CD14-positive monocyte (primary cell): Measurements from ENCODE around the gene DBF4B. TPM values are rescaled to one million over a fixed set of nuclear protein-coding genes. Genes with fewer than 3 reads are reported as not detected.

Experiments
- DNase-seq, 3 donors: peaks; one replicate each; pipeline ENCODE4 v3.0.0-alpha.2; 2011 to 2022
- H2AFZ ChIP-seq: 2 replicates; pipeline ENCODE4 v1.6.0; 2012; ENCODE audit warnings: mild to moderate bottlenecking, low read depth, low read length, inconsistent platforms; ENCODE audit not compliant: insufficient read depth, poor library complexity, severe bottlenecking
- H3K27ac ChIP-seq, 2 donors: 1 replicate in 1 of 2; 2 replicates in 1 of 2; pipeline ENCODE4 v1.5.1; 2012 to 2013; ENCODE audit warnings: low read length in 2 of 2, control low read depth in 1 of 2, inconsistent platforms in 1 of 2, low read depth in 1 of 2, mild to moderate bottlenecking in 1 of 2
- H3K27me3 ChIP-seq, 2 donors: one replicate each; pipeline versions ENCODE4 v1.6.0 to v1.6.1; 2011 to 2013; ENCODE audit warnings: low read length in 2 of 2; ENCODE audit not compliant: control insufficient read depth in 2 of 2, insufficient read depth in 2 of 2
- H3K36me3 ChIP-seq, 2 donors: replicated peaks in 1 of 2; 1 replicate in 1 of 2; 2 replicates in 1 of 2; pipeline versions ENCODE4 v1.5.1 to v1.6.1; 2012 to 2013; ENCODE audit warnings: low read length in 2 of 2, control low read depth in 1 of 2, inconsistent platforms in 1 of 2, mild to moderate bottlenecking in 1 of 2; ENCODE audit not compliant: insufficient read depth in 2 of 2, control insufficient read depth in 1 of 2
- H3K4me1 ChIP-seq, 2 donors: 1 replicate in 1 of 2; 2 replicates in 1 of 2; pipeline versions ENCODE4 v1.5.1 to v1.6.1; 2012 to 2013; ENCODE audit warnings: low read length in 2 of 2, control low read depth in 1 of 2, inconsistent platforms in 1 of 2, mild to moderate bottlenecking in 1 of 2, moderate library complexity in 1 of 2; ENCODE audit not compliant: insufficient read depth in 2 of 2, control insufficient read depth in 1 of 2
- H3K4me2 ChIP-seq: replicated peaks from 2 replicates; pipeline ENCODE3; 2012; ENCODE audit warnings: low read length, moderate library complexity, mild to moderate bottlenecking; ENCODE audit not compliant: poor library complexity, severe bottlenecking; ENCODE audit errors: extremely low read depth
- H3K4me3 ChIP-seq, 3 experiments: fragments of 200-600 bp in 1 of 3; sonication (generic) in 1 of 3; replicated peaks in 1 of 3; 1 replicate in 2 of 3; 2 replicates in 1 of 3; pipeline ENCODE4 v1.5.1; 2011 to 2013; ENCODE audit warnings: low read length in 3 of 3, mild to moderate bottlenecking in 3 of 3, control low read depth in 2 of 3, low read depth in 2 of 3, inconsistent platforms in 1 of 3, moderate library complexity in 1 of 3
- H3K79me2 ChIP-seq: 2 replicates; pipeline ENCODE4 v1.6.0; 2012; ENCODE audit warnings: mild to moderate bottlenecking, control low read depth, inconsistent platforms, low read length, moderate library complexity; ENCODE audit not compliant: insufficient read depth
- H3K9ac ChIP-seq: 2 replicates; pipeline ENCODE4 v1.6.0; 2017; ENCODE audit warnings: low read length, mild to moderate bottlenecking; ENCODE audit not compliant: insufficient read depth, poor library complexity, severe bottlenecking
- H3K9me3 ChIP-seq, 2 donors: replicated peaks in 1 of 2; 1 replicate in 1 of 2; 2 replicates in 1 of 2; pipeline versions ENCODE4 v1.5.1 to v1.6.1; 2012 to 2013; ENCODE audit warnings: low read length in 2 of 2, control low read depth in 1 of 2; ENCODE audit not compliant: control insufficient read depth in 1 of 2, insufficient read depth in 1 of 2
- H4K20me1 ChIP-seq: 2 replicates; pipeline ENCODE4 v1.6.0; 2012; ENCODE audit warnings: mild to moderate bottlenecking, low read length, control low read depth, moderate library complexity; ENCODE audit not compliant: insufficient read depth
- H3K27ac Mint-ChIP-seq, 7 donors: one replicate each; pipeline ENCODE4 v1.8.0; 2020; ENCODE audit warnings: mild to moderate bottlenecking in 7 of 7, mixed read lengths in 7 of 7, moderate library complexity in 6 of 7, inconsistent platforms in 2 of 7
- H3K27me3 Mint-ChIP-seq, 3 donors: one replicate each; pipeline ENCODE4 v1.8.0; 2021 to 2022; ENCODE audit warnings: low read depth in 3 of 3, mild to moderate bottlenecking in 3 of 3, mixed read lengths in 3 of 3, moderate library complexity in 3 of 3, inconsistent platforms in 1 of 3
- H3K36me3 Mint-ChIP-seq, 2 donors: one replicate each; pipeline ENCODE4 v1.8.0; 2020; ENCODE audit warnings: mixed read lengths in 2 of 2, inconsistent platforms in 1 of 2, mild to moderate bottlenecking in 1 of 2
- H3K4me1 Mint-ChIP-seq: one replicate; pipeline ENCODE4 v1.8.0; 2020; ENCODE audit warnings: mild to moderate bottlenecking, mixed read lengths
- H3K4me3 Mint-ChIP-seq, 2 donors: one replicate each; pipeline ENCODE4 v1.8.0; 2020; ENCODE audit warnings: mild to moderate bottlenecking in 2 of 2, mixed read lengths in 2 of 2, moderate library complexity in 1 of 2
- H3K9me3 Mint-ChIP-seq, 7 donors: one replicate each; pipeline ENCODE4 v1.8.0; 2020 to 2022; ENCODE audit warnings: mixed read lengths in 7 of 7, mild to moderate bottlenecking in 6 of 7, moderate library complexity in 6 of 7, inconsistent platforms in 2 of 7
- CTCF ChIP-seq: fragments of 200-600 bp; IDR thresholded peaks from one replicate; pipeline ENCODE4 v1.8.0; 2022; ENCODE audit warnings: antibody characterized with exemption, mild to moderate bottlenecking
- WGBS: methylation state at CpG from one replicate; pipeline ENCODE4 v1.1.5; 2013; ENCODE audit warnings: missing lambda C conversion rate; ENCODE audit not compliant: insufficient coverage; 5-methylcytosine and 5-hydroxymethylcytosine counted together
- intact Hi-C, 2 donors: fragments of 100-400 bp; cut with micrococcal nuclease; formaldehyde crosslinking; loops; one replicate each; pipeline versions ENCODE4 v1.15.0 to v1.15.1; 2023
- polyA minus RNA-seq: library from RNA; depleted of rRNA, polyadenylated mRNA; stranded (reverse); fragments of >200 nt; gene quantifications from 2 replicates; pipeline ENCODE4 v1.2.3, GENCODE V29; 2012
- polyA plus RNA-seq, 3 donors: library from polyadenylated mRNA; depleted of rRNA in 1 of 3; unstranded in 2 of 3; stranded (reverse) in 1 of 3; fragments of 300-500 nt in 2 of 3; fragments of >200 nt in 1 of 3; fragmentation: Illumina TruSeq in 2 of 3; gene quantifications; 1 replicate in 2 of 3; 2 replicates in 1 of 3; pipeline ENCODE4 v1.2.3, GENCODE V29; 2012 to 2021
- total RNA-seq, 12 experiments: library from RNA in 1 of 12; stranded (reverse) in 1 of 12; fragments of 120-200 nt in 1 of 12; gene quantifications; one replicate each; pipeline ENCODE4 v1.2.4 and lab custom pipeline; 2013 to 2026; ENCODE audit warnings: mixed read lengths in 6 of 12, inconsistent platforms in 1 of 12

DBF4B gene
- total RNA-seq (2013) = 1.1 TPM
- polyA plus RNA-seq = 1 to 10 TPM in 1 of 3 donors, under 1 TPM in 2; 0.23 to 2.9 (median 0.34) TPM
- 0.83 and 1.3 TPM in 2 replicates for polyA minus RNA-seq
- total RNA-seq (lab: John Stamatoyannopoulos, UW) = 0.58 to 3.9 (median 1.8) reads per million in 11 experiments

- H3K27me3 Mint-ChIP-seq = peaks cover 2 to 10% (median 2%) of the 10 kb centered on the region in 3 donors
- peaks cover 0 to 2% (median 0%) of the 10 kb centered on the region in 7 donors for H3K9me3 Mint-ChIP-seq
- peaks cover 2 to 4% of the 10 kb centered on the region in 2 donors for H3K36me3 ChIP-seq
- H3K27ac ChIP-seq = peak within 1 kb of the TSS; percentile 64 to 77
- peaks cover 1% of the 10 kb centered on the region for H3K4me1 Mint-ChIP-seq
- H3K4me1 ChIP-seq = peaks cover 17 to 19% of the 10 kb centered on the region in 2 donors
- peak within 1 kb of the TSS; percentile 93 to 100 (median 97) for H3K4me3 ChIP-seq
- H3K9me3 ChIP-seq = no peaks in the 10 kb centered on the region
- peak within 1 kb of the TSS; percentile 100 for H2AFZ ChIP-seq
- WGBS = under 1% methylated on average over 51 of the region's 52 CpGs
- intact Hi-C loops = no loop called here
- DNase-seq = peak; percentile 77 to 82 (median 79)
- H3K27ac Mint-ChIP-seq = peak within 1 kb of the TSS in 2 of 7 donors; percentile 31 to 43
- H3K79me2 ChIP-seq = peaks cover 24% of the 10 kb centered on the region
- H4K20me1 ChIP-seq = no peaks in the 10 kb centered on the region
- H3K4me3 Mint-ChIP-seq = no peak within 1 kb of the TSS
- no peak for TF ChIP-seq CTCF
- H3K4me2 ChIP-seq = peak within 1 kb of the TSS; percentile 96
- H3K27me3 ChIP-seq = no peaks in the 10 kb centered on the region
- peaks cover 4 to 18% of the 10 kb centered on the region in 2 donors for H3K36me3 Mint-ChIP-seq
- peak within 1 kb of the TSS; percentile 75 for H3K9ac ChIP-seq
Observed at GRCh38 chr17:44708401-44709263, at the start of gene DBF4B. DBF4B (plus strand) TSS chr17:44708665; CDS start chr17:44708821, 156 bp downstream.

- Mint-ChIP-seq H3K36me3 (peaks cover 0 to 2% of the 10 kb centered on the region in 2 donors), H3K27me3 (peaks cover 17 to 25% (median 19%) of the 10 kb centered on the region in 3 donors), H3K4me3 (no peak overlapping the region), H3K27ac (no peak overlapping the region), H3K9me3 (peaks cover 0 to 16% (median 8%) of the 10 kb centered on the region in 7 donors), H3K4me1 (peaks cover 3% of the 10 kb centered on the region)
- Histone ChIP-seq H3K4me3 (no peak overlapping the region), H3K27ac (no peak overlapping the region), H2AFZ (no peak overlapping the region), H3K36me3 (no peaks in the 10 kb centered on the region), H4K20me1 (no peaks in the 10 kb centered on the region), H3K9me3 (no peaks in the 10 kb centered on the region), H3K4me2 (no peak overlapping the region), H3K9ac (no peak overlapping the region), H3K27me3 (peaks cover 0 to 29% of the 10 kb centered on the region in 2 donors), H3K79me2 (no peaks in the 10 kb centered on the region), H3K4me1 (peaks cover 0 to 2% of the 10 kb centered on the region in 2 donors)
- TF ChIP-seq CTCF = no peak
- no CpG with 5 or more reads among the region's 2 CpGs for WGBS
- intact Hi-C loops = no loop called here
- DNase-seq = no peak
Observed at GRCh38 chr17:44661835-44662234, 46.6 kb upstream of the DBF4B start.
